ENCODE results near the gene ZC3H8.

ZC3H8 gene

DNA sequence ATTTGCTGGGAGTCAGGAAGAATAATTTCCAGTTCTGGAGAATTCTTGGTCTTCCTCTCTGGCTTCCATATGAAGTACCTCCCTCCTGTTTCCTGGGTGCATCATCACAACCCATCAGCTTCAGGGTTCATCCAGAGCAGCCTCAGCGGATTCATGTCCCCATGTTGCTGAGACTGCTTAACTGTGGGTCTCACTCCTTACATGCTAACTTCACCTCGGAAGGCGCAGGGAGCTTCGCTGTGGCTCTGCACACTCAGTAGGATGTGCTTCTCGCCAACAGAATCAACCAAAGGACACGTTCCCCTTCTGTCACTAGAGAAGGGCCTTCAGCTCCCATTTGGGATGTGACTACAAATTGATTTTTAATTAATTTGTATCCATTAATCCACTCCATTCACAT lies 92.5 kb downstream of the ZC3H8 start:
- DNase-seq = no peak

Data from activated CD4-positive, alpha-beta T cell treated with anti-CD3 and anti-CD28 coated beads for 4 hours (primary cell).